Renal pelvis (tissue), 4 donors: ENCODE data around the gene LMX1B. TPM values are rescaled to one million over a fixed set of nuclear protein-coding genes. Genes with fewer than 3 reads are reported as not detected.

Experiments used
- DNase-seq: peaks from one replicate; pipeline ENCODE4 v3.0.0-alpha.2; 2013
- polyA plus RNA-seq, 3 donors: library from polyadenylated mRNA; unstranded; fragments of 120-200 nt; gene quantifications; one replicate each; pipeline ENCODE4 v1.2.1, GENCODE V29; 2013; ENCODE audit not compliant: insufficient read length in 3 of 3

The LMX1B gene
- polyA plus RNA-seq, 3 donors = 19.8 to 22.4 (median 22.3) TPM

DNA sequence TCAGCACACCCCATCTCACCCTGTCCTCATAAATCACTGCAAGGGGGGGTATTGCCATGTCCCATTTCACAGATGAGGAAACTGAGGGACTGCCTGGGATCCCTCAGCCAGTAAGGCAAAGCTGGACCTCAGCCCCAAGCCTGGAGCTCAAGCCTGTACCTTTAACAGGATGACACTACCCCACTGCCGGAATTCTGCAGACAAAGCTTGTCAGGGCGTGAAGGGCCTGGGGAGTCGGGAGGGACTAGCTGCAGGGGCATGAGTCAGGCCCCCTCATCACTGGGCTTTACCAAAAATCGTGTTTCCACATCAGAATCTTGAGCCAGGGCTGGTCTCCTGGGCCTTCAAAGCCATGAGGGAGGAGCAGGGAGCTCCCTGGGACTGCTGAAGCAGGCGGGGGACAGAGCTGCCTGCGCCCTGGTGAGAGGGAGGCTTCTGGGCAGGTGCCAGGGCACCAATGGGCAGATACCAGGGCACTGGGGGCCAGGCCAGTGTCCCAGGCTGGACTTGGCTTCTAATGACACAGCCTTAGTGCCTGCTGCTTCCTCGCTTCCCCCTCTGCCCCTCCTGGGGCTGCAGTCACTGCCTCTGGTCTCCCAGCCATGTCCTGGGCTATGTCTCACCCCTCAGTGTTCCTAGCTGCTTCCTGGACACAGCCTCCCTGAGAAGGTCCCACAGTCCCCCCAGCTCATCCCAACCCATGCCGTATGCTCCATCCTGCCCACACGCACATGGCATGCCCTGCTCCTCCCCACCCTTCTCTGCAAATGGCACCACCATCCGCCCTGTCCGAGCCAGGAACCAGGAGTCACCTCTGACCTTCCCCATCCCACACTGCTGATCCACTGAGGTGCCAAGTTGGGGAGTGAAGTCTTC, 80.7 kb downstream of the LMX1B start:
- no peak for DNase-seq

DNA sequence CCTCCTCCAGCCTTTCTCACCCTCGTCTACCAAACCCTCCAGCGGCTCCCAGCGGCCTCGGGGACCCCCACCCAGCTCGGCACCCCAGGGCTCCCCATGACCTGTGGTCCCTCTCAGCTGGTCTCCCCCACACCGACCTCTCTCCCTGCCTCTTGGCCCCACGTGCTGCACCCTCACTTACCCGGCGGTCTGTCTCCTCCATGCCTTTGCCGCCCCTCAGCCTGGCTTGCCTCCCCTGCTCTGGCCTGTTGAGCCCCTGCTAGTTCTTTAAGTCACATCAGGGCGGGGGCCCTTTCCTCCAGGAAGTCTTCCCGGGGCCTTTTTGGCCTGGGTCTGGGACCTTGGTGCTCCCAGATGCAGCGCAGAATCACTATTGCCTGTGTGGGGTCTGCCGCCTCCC, 81.5 kb downstream of the LMX1B start:
- DNase-seq = no peak

DNA sequence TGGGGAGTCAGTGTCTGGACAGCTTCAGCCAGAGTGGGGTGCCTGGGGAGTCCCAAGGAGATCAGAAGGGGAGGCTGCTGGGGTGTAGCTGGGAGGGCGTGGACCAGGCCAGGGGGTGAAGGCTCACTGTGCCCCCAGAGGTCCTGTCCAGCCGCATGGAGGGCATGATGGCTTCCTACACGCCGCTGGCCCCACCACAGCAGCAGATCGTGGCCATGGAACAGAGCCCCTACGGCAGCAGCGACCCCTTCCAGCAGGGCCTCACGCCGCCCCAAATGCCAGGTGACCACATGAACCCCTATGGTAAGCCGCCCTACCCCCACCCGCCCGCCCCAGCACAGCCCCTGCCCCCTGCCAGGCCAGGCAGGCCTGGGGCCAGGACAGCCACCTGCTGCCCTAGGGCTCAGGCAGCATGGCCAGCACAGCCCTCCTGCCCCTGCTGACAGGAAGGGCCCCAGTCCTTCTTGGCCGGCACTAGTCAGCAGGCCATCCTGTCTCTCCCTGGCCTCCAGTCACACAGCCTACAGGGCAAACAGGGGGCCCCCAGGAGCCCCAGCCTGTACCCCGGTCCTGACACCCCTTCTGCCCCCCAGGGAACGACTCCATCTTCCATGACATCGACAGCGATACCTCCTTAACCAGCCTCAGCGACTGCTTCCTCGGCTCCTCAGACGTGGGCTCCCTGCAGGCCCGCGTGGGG, 82.1 kb downstream of the LMX1B start:
- DNase-seq = no peak

DNA sequence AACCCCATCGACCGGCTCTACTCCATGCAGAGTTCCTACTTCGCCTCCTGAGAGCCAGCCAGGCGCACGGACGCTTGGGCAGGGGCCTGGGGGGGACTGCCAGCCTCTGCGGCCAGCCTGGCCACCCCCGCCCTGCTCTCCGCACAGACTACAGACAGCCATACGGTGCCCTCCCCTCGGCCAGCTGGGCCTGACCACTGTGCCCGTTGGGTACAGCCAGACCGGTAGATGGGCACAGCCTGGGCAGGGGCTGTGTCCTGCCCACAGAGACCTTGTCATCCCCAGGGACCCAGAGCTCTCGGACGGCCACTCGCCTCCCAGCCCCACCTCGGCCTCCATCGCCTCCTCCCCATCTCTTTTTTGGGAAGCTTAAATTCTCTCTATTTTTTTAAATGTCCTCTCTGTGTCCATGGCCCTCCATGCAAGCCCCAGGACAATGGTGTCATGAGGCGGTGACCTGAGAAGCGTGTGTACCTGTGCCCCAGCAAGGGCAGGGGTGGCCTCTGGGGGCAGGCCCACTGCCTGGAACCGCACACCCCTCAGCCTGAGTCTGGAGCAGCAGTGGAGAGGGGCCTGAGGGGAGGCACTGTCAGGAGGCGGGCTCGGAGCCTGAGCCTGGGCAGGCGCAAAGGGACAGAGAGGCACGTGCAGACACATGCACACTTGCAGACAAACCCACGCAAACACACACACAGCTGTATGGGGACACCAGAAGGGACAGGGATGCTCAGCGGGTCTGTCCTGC, 82.8 kb downstream of the LMX1B start:
- DNase-seq = no peak

DNA sequence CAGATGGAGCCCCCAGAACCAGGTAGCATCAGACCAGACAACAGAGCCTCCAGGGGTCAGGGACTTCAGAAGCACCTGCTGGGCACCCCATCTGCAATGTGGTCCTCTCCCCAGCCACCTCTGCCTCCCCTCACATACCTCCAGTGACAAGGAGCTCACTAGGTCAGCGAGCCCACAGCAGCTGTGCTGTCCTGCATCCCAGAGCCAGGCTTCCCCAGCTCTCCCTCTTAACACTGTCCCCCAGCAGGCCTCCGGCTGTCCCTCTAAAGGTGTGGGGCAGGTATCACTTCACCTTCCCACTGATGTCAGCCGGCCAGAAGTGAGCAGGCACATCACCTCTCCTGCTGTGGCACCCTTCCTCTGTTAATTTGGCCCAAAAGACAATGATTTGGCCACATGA, 83.6 kb downstream of the LMX1B start:
- no peak for DNase-seq

DNA sequence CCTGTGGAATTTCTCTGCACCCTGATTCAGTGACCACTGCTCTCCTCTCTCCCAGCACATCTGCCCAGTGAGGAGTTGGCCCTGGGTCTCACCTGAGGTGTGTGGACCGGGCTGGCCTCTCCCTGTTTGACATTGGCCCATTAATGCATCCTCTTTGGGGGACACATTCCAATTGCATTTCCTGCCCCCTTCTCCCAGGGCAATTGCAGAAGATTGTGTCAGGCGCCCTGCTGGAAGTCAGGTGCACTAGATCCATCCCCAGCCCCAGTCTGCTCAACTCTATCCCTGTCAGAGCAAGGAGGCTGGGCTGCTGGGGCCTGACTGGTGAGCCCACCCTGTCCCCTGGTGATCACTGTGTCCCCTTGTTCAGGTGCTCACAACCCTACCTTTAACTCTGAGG, 84.5 kb downstream of the LMX1B start:
- no peak for DNase-seq

DNA sequence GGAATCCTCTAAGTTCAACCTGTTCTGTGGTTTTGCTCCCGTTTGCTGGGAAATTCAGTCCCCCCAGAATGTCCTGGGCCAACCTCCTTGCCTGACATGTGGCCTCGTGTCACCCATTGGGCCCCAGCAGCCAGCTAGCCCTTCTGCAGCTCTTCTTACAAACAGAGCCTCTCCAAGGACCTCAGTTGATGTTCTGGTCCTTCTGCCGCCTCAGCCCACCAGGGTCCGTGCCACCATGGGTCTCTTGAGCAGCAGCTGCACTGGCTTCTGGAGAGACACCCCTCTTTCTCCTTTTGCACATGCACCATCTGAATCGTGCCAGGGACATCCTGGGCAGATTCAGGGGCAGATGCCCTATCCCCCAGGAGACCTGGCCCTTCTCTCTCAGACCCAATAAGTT, 85.0 kb downstream of the LMX1B start:
- DNase-seq = no peak

DNA sequence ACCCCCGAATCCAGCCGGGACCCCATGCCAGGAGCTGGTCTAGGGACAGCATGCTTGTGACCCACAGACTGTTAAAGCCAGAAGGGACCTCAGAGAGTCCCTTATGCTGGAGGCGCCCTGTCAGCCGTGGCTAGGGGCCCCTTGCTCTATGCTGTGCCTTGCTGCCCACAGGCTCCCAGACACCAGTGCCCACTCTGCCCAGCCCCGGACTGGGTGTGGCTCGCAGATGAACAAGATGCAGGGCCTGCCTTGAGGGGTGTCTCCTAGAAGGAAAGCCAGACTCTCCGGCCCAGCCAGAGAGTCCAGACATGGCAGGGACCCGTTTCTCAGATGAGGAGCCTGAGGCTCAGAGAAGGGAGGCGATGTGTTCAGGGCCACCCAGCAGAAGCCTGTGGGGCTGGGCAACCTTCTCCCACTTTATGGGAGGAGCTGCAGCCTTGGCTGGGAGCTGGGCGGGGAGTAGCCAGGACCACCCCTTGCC, 85.7 kb downstream of the LMX1B start:
- DNase-seq = no peak

DNA sequence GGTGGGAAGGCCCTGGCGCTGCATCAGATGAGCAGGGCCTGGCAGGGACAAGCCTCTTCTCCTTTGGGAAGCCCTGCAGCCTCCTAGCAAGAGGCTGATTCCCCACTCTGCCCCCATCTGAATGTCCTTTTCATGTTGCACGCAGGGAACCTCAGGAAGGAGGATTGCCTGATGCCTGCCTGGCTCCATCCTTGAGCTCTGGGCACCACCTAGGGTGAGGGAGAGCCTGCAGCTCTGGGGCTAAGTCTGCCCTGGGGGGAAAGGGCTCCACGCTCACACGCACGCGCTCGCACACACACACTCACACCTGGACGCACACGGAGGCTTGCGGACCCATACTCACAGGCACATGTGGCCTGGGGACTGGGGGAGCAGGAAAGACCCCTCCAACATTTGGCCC, 86.6 kb downstream of the LMX1B start:
- DNase-seq = no peak

DNA sequence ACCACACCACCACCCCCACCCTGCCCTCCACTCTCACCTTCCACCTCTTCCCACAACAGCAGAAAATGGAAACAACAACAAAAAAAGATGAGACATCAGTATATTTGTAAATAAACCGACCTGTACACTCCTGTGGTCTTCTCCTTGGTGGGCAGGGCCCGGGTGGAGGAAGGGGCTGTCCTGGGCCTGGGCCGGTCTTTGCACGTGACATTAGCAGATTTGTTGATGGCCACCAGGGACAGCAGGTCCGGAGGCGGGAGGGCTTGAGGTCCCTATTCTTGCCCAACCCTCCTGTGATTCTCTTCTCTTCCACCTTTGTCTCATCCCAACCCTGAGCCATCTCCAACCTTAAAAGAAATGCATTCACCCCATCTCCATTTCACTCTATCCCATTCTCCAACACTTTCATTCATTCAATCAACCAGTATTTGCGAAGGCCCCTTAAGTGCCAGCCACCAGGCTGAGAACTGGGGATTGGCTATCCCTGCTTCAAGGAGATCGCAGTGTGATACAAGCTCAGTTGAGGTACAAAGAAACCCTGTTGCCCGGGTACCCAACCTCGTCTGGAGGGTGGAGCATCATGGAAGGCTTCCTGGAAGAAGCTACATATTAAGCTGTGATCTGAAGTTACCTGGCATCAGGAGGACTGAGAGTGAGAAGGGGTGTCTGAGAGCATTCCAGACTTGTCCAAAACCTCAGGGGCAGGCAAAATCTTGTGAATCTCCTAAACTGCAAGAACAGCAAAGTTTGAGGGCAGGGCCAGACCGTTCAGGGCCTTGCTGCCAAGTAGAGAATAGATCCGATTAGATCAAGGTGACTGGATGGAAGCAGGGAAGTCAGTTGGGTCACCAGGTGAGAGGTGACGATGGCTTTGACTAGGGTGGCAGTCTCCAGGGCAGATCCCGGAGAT, 87.4 kb downstream of the LMX1B start:
- no peak for DNase-seq

DNA sequence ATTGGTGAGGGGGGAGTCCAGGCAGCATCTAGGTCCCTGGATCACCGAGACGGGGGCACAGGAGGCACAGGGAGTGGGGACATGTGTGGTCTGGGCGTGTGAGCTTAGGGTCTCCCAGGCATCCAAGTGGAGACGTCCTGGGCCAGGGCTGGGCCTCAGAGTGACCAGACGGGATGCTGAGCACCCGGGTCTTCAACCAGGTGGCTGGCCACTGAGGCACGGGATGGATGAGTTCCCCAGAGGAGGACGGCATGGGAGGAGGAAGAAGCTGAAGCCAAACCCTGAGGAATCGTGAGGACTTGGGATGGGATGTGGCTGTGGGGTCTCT, 88.0 kb downstream of the LMX1B start:
- no peak for DNase-seq

DNA sequence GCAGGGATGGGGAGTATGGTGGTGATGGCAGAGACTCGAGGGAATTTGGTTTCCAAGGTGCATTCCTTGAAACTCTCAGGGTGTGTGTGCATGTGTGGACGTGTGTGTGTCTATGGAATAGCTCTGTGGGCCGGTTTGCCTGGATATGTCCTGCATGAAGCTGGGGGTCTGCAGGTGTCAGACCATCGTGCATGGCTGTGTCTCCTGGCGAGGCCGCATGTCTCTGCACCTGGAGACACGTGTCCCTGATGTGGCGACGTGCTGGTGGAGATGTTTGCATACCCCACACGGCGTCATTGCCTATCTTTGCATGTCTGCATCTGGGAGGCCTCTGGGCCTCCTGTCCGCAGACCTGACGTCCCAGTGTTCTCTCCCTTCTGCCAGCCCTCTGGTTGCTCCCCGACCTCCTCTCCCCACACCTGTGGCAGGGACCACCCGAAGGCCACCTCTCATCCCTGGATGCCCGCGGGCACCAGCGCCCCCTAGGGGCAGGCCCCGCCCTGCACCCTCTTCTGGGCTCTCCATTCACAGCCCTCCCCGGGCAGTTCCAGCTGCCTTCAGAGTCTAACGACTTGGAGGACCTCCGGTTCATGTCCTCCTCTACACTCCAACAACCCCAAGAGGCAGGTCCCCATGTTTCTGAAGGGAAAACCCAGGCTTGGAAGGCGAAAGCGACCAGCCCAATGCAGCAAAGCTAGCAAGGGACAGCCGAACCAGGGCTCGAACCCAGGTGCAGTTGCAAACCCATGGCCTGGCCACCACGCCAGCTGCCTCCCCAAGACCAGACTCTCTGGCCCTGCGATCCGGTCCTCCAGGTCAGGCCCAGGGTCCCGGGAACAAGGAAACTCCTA, 88.6 kb downstream of the LMX1B start:
- DNase-seq = no peak

DNA sequence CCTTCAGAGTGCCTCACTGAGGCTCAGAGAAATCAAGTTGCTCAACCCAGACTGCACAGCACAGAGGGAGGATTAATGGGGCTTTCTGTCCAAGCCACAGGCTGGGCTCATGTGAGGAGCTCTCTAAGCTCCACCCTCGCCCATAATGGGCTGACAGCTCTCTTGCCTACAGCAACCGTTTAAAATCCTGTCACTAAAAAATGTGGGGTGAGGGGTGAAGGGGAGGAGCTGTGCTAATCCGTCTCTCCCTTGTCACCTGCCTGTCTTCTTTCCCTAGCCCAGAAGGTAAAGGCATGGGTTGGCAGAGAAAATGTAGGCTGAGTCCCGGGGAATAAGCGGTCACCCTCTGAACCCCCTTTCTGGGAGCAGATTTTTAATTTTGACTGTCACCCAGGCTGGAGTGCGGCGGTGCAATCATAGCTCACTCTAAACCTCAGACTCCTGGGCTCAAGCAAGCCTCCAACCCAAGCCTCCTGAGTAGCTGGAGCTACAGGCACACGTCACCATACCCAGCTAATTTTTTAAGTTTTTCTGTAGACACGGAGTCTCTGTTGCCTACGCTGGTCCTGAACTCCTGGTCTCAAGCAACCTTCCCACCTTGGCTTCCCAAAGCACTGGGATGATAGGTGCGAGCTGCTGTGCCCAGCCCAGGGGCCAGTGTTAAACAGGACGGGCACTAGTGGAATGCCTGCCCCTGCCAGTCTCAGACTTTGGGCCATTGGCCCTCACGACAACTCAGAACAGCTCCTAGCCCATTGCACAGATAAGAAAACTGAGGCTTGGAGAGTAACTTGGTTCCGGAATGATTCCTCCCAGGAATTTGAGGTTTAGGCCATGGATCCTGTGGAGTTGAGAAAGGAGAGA, 89.5 kb downstream of the LMX1B start:
- no peak for DNase-seq

DNA sequence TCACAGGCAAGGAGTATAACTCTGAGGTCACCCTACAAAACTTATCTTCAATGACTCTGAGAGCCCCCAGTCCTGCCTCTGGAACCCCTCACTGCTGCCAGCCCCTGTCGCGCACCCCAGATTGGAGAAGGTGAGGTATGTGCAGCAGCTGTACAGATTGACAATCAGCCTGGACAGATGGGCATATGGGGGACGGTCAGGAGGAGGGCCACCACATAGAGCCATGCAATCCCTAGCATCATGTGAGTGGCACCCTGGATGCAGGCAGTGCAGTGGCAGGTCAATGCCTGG, 90.1 kb downstream of the LMX1B start:
- DNase-seq = no peak

DNA sequence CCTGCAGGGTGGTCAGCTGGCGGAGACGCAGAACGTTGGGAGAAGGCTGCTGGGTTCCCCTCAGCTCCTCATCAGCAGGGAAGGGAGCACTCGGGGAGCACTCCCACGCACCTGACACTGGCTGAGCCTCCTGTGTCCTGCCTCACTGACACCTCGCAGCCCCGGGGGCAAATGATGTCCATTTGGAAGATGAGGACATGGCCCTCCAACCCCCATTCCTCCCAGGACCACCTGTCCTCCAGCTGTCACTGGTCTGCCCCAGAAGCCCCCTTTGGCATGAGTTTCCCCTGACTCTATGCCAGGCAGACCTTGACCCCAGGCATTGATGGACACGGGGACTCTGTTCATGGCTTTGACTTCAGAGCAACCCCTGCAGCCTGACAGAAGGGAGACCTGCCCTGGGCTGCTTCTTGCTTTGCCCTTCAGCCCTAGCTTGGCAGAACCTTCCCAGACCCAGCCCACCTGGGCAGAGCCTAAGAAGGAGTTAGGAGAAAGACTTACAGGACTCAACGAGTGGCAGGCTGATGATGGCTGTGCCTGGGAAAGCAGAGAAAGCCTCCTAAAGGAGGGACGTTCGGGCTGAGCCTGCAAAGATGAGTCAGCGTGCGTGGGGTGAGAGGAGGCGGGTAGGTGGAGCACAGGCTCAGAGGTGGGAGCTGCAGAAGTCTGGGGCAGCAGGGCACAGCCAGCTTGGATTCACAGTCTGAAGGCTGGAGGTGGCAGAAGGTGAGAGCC, 90.6 kb downstream of the LMX1B start:
- DNase-seq = no peak

DNA sequence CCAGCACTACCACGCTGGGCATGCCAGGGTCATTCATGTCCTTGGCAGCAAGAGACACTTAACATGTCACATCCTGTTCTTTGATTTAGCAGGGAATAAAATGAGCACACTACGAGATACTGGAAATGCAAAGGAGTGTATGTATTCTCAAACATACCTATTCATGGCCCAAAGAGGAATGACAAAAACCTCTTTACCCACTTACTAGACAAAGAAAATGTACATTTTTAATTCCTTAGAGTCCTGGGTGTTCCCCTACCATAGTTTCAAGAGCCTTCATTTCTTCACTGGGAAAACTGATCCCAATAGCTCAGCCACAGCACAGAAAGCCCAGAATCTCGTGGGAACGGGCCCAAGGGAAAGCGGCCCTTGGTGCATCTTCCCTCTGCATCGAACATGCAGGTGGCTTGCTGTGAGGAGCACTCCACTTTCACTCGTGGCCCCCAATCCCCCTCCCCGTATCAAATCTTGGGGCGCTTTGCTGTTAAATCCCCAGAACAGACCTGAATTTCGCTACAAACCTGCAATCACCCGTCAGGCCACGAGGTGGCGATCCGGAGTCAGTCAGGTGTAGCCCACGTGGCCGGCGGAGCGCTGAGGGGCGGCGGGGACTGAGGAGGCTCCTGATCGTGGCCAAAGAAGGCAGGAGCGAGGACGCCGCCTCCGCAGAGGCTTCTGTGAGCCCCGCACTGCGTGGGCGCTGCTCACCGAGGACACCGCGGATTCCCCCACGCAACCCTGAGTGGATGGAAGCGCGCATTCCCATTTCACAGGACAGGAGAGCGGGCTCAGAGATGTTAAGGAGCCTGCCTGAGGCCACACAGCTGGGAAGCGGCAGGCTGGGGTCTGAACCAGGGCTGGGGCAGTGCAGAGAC, 91.4 kb downstream of the LMX1B start:
- peak; percentile 67 for DNase-seq

DNA sequence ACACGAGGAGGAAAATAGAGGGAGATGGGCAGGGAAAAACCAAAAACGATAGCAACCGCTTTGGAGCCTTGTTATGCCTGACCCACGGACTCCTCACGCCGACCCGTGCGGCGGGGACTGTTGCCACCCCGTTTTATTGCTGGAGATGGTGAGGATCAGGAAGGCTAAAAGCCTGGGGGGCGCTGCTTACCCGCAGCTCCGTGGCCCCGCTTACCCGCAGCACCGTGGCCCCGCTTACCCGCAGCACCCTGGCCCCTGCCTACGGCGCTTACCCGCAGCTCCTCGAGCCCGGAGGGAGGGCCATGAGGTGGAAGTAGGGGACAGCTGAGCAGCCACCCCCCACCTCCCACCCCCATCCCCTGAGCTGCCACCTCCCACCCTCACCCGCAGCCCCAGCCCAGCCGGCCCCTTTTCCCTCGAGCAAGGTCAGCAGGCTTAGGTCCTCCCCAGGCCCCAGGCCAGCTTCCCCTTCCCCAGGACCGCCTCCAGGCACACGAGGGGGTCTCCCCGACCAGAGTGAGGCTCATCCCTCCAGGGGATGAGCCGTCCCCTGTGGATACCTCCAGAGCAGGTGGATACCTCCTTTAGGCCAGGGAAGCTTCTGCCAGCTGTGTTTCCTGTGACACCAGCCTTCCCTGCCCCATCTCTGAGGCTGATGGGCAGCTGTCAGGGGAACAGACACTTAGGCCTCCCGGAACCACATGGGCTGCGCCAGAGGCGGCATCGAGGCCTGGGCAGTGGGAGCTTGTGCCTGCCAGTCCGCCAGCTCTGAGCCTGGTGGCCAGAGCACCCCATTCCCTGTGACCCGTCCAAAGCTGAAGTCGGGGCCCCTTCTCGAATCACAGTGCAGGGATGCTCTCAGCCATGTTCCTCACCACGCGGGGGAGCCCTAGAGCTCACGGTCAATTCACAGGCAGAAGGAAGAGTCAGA, 92.3 kb downstream of the LMX1B start:
- no peak for DNase-seq
